Common myeloid progenitor, CD34-positive (primary cell): ENCODE results near the gene JAK3.

ENCODE experiments used
- CTCF ChIA-PET: fragments of 350-600 bp; sonication (Branson Sonifier 250); formaldehyde crosslinking; loops from one replicate; lab custom pipeline; 2021; ENCODE audit warnings: antibody characterized with exemption; lab: Charles Lee
- POLR2A ChIA-PET: fragments of 350-600 bp; sonication (Branson Sonifier 250); formaldehyde crosslinking; loops from one replicate; lab custom pipeline; 2021; ENCODE audit warnings: antibody characterized with exemption; lab: Charles Lee
- DNase-seq, 3 donors: peaks; one replicate each; pipeline versions ENCODE4 v3.0.0 to v3.0.0-alpha.2; 2013
- H3K27ac ChIP-seq, 2 experiments: 1 replicate in 1 of 2; 2 replicates in 1 of 2; pipeline ENCODE4 v1.7.0; 2013; ENCODE audit warnings: inconsistent platforms in 2 of 2, low read length in 2 of 2, mild to moderate bottlenecking in 2 of 2, low read depth in 1 of 2, moderate library complexity in 1 of 2; ENCODE audit not compliant: severe bottlenecking in 2 of 2, insufficient read depth in 1 of 2, poor library complexity in 1 of 2
- H3K27me3 ChIP-seq, 5 experiments: replicated peaks in 2 of 5; 1 replicate in 3 of 5; 2 replicates in 2 of 5; pipeline versions ENCODE4 v1.6.1 to v1.7.0; 2013; ENCODE audit warnings: low read length in 4 of 5, mild to moderate bottlenecking in 2 of 5, moderate library complexity in 2 of 5, inconsistent platforms in 1 of 5; ENCODE audit not compliant: insufficient read depth in 5 of 5, control insufficient read depth in 4 of 5
- H3K36me3 ChIP-seq, 4 experiments: 1 replicate in 2 of 4; 2 replicates in 2 of 4; pipeline versions ENCODE4 v1.6.1 to v1.7.0; 2013; ENCODE audit warnings: low read length in 3 of 4, control low read depth in 1 of 4, mild to moderate bottlenecking in 1 of 4; ENCODE audit not compliant: control insufficient read depth in 4 of 4, insufficient read depth in 4 of 4
- H3K4me1 ChIP-seq, 4 experiments: 1 replicate in 3 of 4; 2 replicates in 1 of 4; pipeline versions ENCODE4 v1.6.1 to v1.7.1; 2013; ENCODE audit warnings: low read length in 3 of 4, mild to moderate bottlenecking in 3 of 4, control low read depth in 1 of 4, inconsistent platforms in 1 of 4, moderate library complexity in 1 of 4; ENCODE audit not compliant: control insufficient read depth in 4 of 4, insufficient read depth in 4 of 4; ENCODE audit errors: control extremely low read depth in 1 of 4
- H3K4me3 ChIP-seq, 7 experiments: 1 replicate in 4 of 7; 2 replicates in 3 of 7; pipeline versions ENCODE4 v1.5.1 to v1.7.0; 2013; ENCODE audit warnings: mild to moderate bottlenecking in 7 of 7, low read length in 6 of 7, moderate library complexity in 6 of 7, inconsistent platforms in 2 of 7, low read depth in 2 of 7, control low read depth in 1 of 7; ENCODE audit not compliant: insufficient read depth in 4 of 7, control insufficient read depth in 1 of 7; ENCODE audit errors: extremely low read depth in 1 of 7
- H3K9me3 ChIP-seq, 5 experiments: 1 replicate in 4 of 5; 2 replicates in 1 of 5; pipeline versions ENCODE4 v1.6.1 to v1.7.1; 2013; ENCODE audit warnings: low read length in 4 of 5, mild to moderate bottlenecking in 2 of 5, inconsistent platforms in 1 of 5, low read depth in 1 of 5, moderate library complexity in 1 of 5; ENCODE audit not compliant: control insufficient read depth in 4 of 5, insufficient read depth in 2 of 5; ENCODE audit errors: control extremely low read depth in 1 of 5
- WGBS: methylation state at CpG from one replicate; pipeline ENCODE4 v1.1.5; 2013; ENCODE audit not compliant: insufficient coverage; 5-methylcytosine and 5-hydroxymethylcytosine counted together

The JAK3 gene

GRCh38 chr19:17848595-17849292 lies 962 bp upstream of the JAK3 start:
- CTCF ChIA-PET, result interaction anchor here (0.6 to 2.3 kb wide), 10 partner anchors 11 to 196 kb away, joined by 3 to 6 read pairs (median 4); partner anchors contain the start of gene RPL18A
- Histone ChIP-seq H3K27me3 (no peaks in the 10 kb centered on the region), H3K4me3 (peak overlapping the region in 1 of 7 experiments; percentile 17), H3K9me3 (no peaks in the 10 kb centered on the region), H3K4me1 (peaks cover 5 to 66% (median 59%) of the 10 kb centered on the region in 4 experiments), H3K36me3 (peaks cover 0 to 13% (median 3%) of the 10 kb centered on the region in 4 experiments), H3K27ac (peak overlapping the region; percentile 75 to 94)
- POLR2A ChIA-PET, result interaction anchor here (0.7 to 1.5 kb wide), 5 partner anchors 11 to 123 kb away, joined by 3 to 5 read pairs (median 5); no protein-coding TSS in a partner anchor
- 55% methylated on average over 11 of the region's 14 CpGs for WGBS
- peak in 2 of 3 donors; percentile 85 to 88 for DNase-seq

- H3K27me3 ChIP-seq, result no peaks in the 10 kb centered on the region
- ChIA-PET POLR2A (no interaction called here), CTCF (interaction anchor here (0.6 to 1.7 kb wide), 4 partner anchors 12 to 14 kb away, joined by 3 to 6 read pairs (median 4); partner anchors contain the start of gene RPL18A)
- WGBS, result 0% methylated on average over 6 of the region's 8 CpGs
- peak; percentile 50 to 70 (median 68) for DNase-seq
- peak overlapping the region in 1 of 2 experiments; percentile 94 for H3K27ac ChIP-seq
- no peaks in the 10 kb centered on the region for H3K9me3 ChIP-seq
- peaks cover 3 to 34% (median 20%) of the 10 kb centered on the region in 4 experiments for H3K36me3 ChIP-seq
- peaks cover 5 to 69% (median 62%) of the 10 kb centered on the region in 4 experiments for H3K4me1 ChIP-seq
- H3K4me3 ChIP-seq, result peak overlapping the region in 5 of 7 experiments; percentile 3 to 76 (median 73)
Observed at GRCh38 chr19:17846146-17846545, 1.6 kb downstream of the JAK3 start.

- no peak for DNase-seq
- no peak overlapping the region for H3K27ac ChIP-seq
Observed at GRCh38 chr19:17843908-17844490, 3.8 kb downstream of the JAK3 start.

GRCh38 chr19:17843292-17843827 lies 4.4 kb downstream of the JAK3 start:
- CTCF ChIA-PET, result interaction anchor here (0.9 to 1.6 kb wide), 3 partner anchors 13 to 48 kb away, joined by 3 to 5 read pairs (median 3); partner anchors contain the start of genes B3GNT3 and RPL18A
- WGBS, result 92% methylated on average over 8 of the region's 9 CpGs
- Histone ChIP-seq H3K9me3 (no peaks in the 10 kb centered on the region), H3K27ac (no peak overlapping the region), H3K27me3 (no peaks in the 10 kb centered on the region), H3K4me3 (no peak overlapping the region), H3K36me3 (peaks cover 5 to 57% (median 44%) of the 10 kb centered on the region in 4 experiments), H3K4me1 (peaks cover 0 to 44% (median 39%) of the 10 kb centered on the region in 4 experiments)
- POLR2A ChIA-PET, result no interaction called here
- no peak for DNase-seq

More at GRCh38 chr19:17843908-17844490, 3.8 kb downstream of the JAK3 start:
- 96% methylated on average over 14 of the region's 14 CpGs for WGBS
- H3K36me3 ChIP-seq, result peaks cover 5 to 53% (median 40%) of the 10 kb centered on the region in 4 experiments
- H3K4me1 ChIP-seq, result peaks cover 0 to 50% (median 45%) of the 10 kb centered on the region in 4 experiments
- ChIA-PET CTCF (interaction anchor here (1.6 kb wide), 1 partner anchor 12 kb away, joined by 5 read pairs; no protein-coding TSS in a partner anchor), POLR2A (no interaction called here)
- H3K9me3 ChIP-seq, result no peaks in the 10 kb centered on the region
- no peak overlapping the region for H3K4me3 ChIP-seq
- H3K27me3 ChIP-seq, result no peaks in the 10 kb centered on the region

- CTCF ChIA-PET, result interaction anchor here (0.9 to 1.6 kb wide), 3 partner anchors 13 to 48 kb away, joined by 3 to 5 read pairs (median 3); partner anchors contain the start of genes B3GNT3 and RPL18A
- 96% methylated on average over 18 of the region's 20 CpGs for WGBS
- peaks cover 0 to 40% (median 35%) of the 10 kb centered on the region in 4 experiments for H3K4me1 ChIP-seq
- POLR2A ChIA-PET, result no interaction called here
- no peaks in the 10 kb centered on the region for H3K9me3 ChIP-seq
- DNase-seq, result no peak
- H3K27me3 ChIP-seq, result no peaks in the 10 kb centered on the region
- no peak overlapping the region for H3K4me3 ChIP-seq
- peaks cover 5 to 63% (median 50%) of the 10 kb centered on the region in 4 experiments for H3K36me3 ChIP-seq
- H3K27ac ChIP-seq, result no peak overlapping the region
Observed at GRCh38 chr19:17842663-17843291, 5.0 kb downstream of the JAK3 start.

GRCh38 chr19:17841810-17842662 lies 5.7 kb downstream of the JAK3 start:
- WGBS, result 92% methylated on average over 47 of the region's 56 CpGs
- Histone ChIP-seq H3K27ac (no peak overlapping the region), H3K4me3 (no peak overlapping the region), H3K27me3 (no peaks in the 10 kb centered on the region), H3K4me1 (peaks cover 0 to 36% (median 30%) of the 10 kb centered on the region in 4 experiments), H3K36me3 (peaks cover 5 to 67% (median 53%) of the 10 kb centered on the region in 4 experiments), H3K9me3 (no peaks in the 10 kb centered on the region)
- ChIA-PET POLR2A (no interaction called here), CTCF (interaction anchor here (1.1 to 1.6 kb wide), 3 partner anchors 9 to 17 kb away, joined by 3 to 5 read pairs (median 4); partner anchors contain the start of gene RPL18A)
- DNase-seq, result peak; percentile 68 to 73 (median 72)
